Tibial nerve (tissue), 4 donors: ENCODE data around the gene CLCA4.

Experiments used
- CTCF ChIP-seq, 5 experiments: fragments of 200-600 bp in 3 of 5; fragments of 450-650 bp in 2 of 5; sonication (generic) in 3 of 5; IDR thresholded peaks; one replicate each; pipeline ENCODE4 v1.5.1; 2016 to 2019; ENCODE audit warnings: antibody characterized with exemption in 5 of 5, mild to moderate bottlenecking in 3 of 5, moderate library complexity in 2 of 5
- EP300 ChIP-seq, 2 donors: sonication (generic); formaldehyde crosslinking; IDR thresholded peaks; one replicate each; pipeline ENCODE4 v1.6.1; 2017; ENCODE audit warnings: antibody characterized with exemption in 2 of 2, mild to moderate bottlenecking in 1 of 2
- POLR2A ChIP-seq, 2 donors: fragments of 450-650 bp; IDR thresholded peaks; one replicate each; pipeline ENCODE4 v1.6.1; 2017; ENCODE audit warnings: antibody characterized with exemption in 2 of 2, mild to moderate bottlenecking in 2 of 2, moderate library complexity in 2 of 2

- TF ChIP-seq POLR2A (IDR thresholded peaks at IDR 0.05) (no peak), CTCF (IDR thresholded peaks at IDR 0.05) (no peak), EP300 (IDR thresholded peaks at IDR 0.05) (no peak)
These were observed 16.6 kb upstream of the CLCA4 start for GRCh38 chr1:86530211-86530845.
